Smooth muscle cell (in vitro differentiated cells): ENCODE results near the gene EXOC4. TPM values are rescaled to one million over a fixed set of nuclear protein-coding genes. Genes with fewer than 3 reads are reported as not detected.

Experiments used
- DNase-seq: peaks from one replicate; lab custom pipeline; 2025; ENCODE audit not compliant: unreplicated experiment; lab: John Stamatoyannopoulos, UW
- H2AFZ ChIP-seq: fragments of 200-600 bp; sonication (generic); 2 replicates; pipeline ENCODE4 v1.6.0; 2016; ENCODE audit warnings: antibody characterized with exemption, low read depth, mild to moderate bottlenecking
- H3F3A ChIP-seq: fragments of 200-600 bp; sonication (generic); 2 replicates; pipeline ENCODE4 v1.6.0; 2017; ENCODE audit warnings: antibody characterized with exemption, low read depth
- H3K27ac ChIP-seq: fragments of 200-600 bp; sonication (generic); 2 replicates; pipeline ENCODE4 v1.5.1; 2016; ENCODE audit warnings: low read depth, mild to moderate bottlenecking
- H3K27me3 ChIP-seq: fragments of 200-600 bp; sonication (generic); 2 replicates; pipeline ENCODE4 v1.6.1; 2016; ENCODE audit warnings: low read depth, mild to moderate bottlenecking
- H3K36me3 ChIP-seq: fragments of 200-600 bp; sonication (generic); 2 replicates; pipeline ENCODE4 v1.5.1; 2016; ENCODE audit warnings: low read depth
- H3K4me1 ChIP-seq: fragments of 200-600 bp; sonication (generic); 2 replicates; pipeline ENCODE4 v1.5.1; 2016; ENCODE audit warnings: low read depth
- H3K4me2 ChIP-seq: fragments of 200-600 bp; sonication (generic); 2 replicates; pipeline ENCODE4 v1.6.0; 2016; ENCODE audit warnings: mild to moderate bottlenecking
- H3K4me3 ChIP-seq: fragments of 200-600 bp; sonication (generic); 2 replicates; pipeline ENCODE4 v1.5.1; 2016; ENCODE audit warnings: mild to moderate bottlenecking
- H3K79me2 ChIP-seq: fragments of 200-600 bp; sonication (generic); 2 replicates; pipeline ENCODE4 v1.6.0; 2016; ENCODE audit warnings: low read depth, mild to moderate bottlenecking
- H3K9ac ChIP-seq: fragments of 200-600 bp; sonication (generic); 2 replicates; pipeline ENCODE4 v1.6.0; 2016; ENCODE audit warnings: low read depth
- H3K9me3 ChIP-seq: fragments of 200-600 bp; sonication (generic); replicated peaks from 2 replicates; pipeline ENCODE4 v1.5.1; 2016; ENCODE audit warnings: low read depth
- H4K20me1 ChIP-seq: fragments of 200-600 bp; sonication (generic); 2 replicates; pipeline ENCODE4 v1.6.0; 2016; ENCODE audit warnings: low read depth
- WGBS: methylation state at CpG from one replicate; pipeline ENCODE4 v1.1.7; 2016; ENCODE audit warnings: low lambda C conversion rate; 5-methylcytosine and 5-hydroxymethylcytosine counted together
- microRNA-seq: library from miRNA; unstranded; fragments of <30 nt; microRNA quantifications from one replicate; pipeline ENCODE4, GENCODE V29; 2016; ENCODE audit warnings: borderline number of aligned reads
- polyA plus RNA-seq: library from polyadenylated mRNA; unstranded; fragments of >200 nt; fragmentation: Nextera tagmentation; extraction: Ambion mirVana; gene quantifications from 2 replicates; pipeline ENCODE4 v1.2.1, GENCODE V29; 2016
- small RNA-seq: library from RNA; depleted of rRNA; stranded (forward); fragments of <200 nt; gene quantifications from one replicate; pipeline ENCODE3, GENCODE V24; 2014
- total RNA-seq: library from RNA; depleted of rRNA; stranded (reverse); fragments of >200 nt; gene quantifications from 2 replicates; pipeline ENCODE4 v1.2.3, GENCODE V29; 2014
- TF ChIP-seq, protein P1 (sequence below): fragments of 200-600 bp; sonication (generic); IDR thresholded peaks from 2 replicates; pipeline ENCODE4 v1.5.1; 2017; ENCODE audit warnings: borderline replicate concordance, mild to moderate bottlenecking, antibody characterized with exemption; ENCODE audit not compliant: insufficient read depth, poor library complexity, severe bottlenecking

EXOC4 gene
- total and polyA plus RNA-seq, 2 experiments from 2014 or later, result 21.5 to 47.1 TPM

DNA sequence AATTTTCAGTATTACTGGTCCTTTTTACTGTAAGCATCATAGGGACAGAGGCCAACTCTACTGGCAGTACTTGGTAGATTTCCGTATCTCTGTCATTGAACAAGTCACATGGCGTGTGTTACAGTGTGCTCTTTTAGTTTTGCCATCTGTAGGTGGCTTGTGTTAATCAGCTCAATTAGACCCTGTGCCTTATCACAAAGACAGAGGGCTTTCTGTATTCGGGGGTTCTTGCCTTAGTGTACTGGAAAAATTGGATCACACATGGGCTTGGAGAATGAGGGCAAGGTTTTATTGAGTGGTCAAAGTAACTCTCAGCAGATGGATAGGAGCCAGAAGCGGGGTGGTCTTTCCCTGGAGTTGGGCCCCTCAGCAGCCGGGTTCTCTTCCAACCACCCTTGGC lies 853.0 kb downstream of the EXOC4 start:
- Histone ChIP-seq H3F3A (no peaks in the 10 kb centered on the region), H2AFZ (no peak overlapping the region), H4K20me1 (no peaks in the 10 kb centered on the region), H3K4me2 (no peak overlapping the region), H3K27me3 (no peaks in the 10 kb centered on the region), H3K79me2 (no peaks in the 10 kb centered on the region), H3K9me3 (no peaks in the 10 kb centered on the region), H3K4me1 (no peaks in the 10 kb centered on the region), H3K4me3 (no peak overlapping the region), H3K9ac (no peak overlapping the region), H3K36me3 (no peaks in the 10 kb centered on the region), H3K27ac (no peak overlapping the region)
- TF ChIP-seq, protein P1, sequence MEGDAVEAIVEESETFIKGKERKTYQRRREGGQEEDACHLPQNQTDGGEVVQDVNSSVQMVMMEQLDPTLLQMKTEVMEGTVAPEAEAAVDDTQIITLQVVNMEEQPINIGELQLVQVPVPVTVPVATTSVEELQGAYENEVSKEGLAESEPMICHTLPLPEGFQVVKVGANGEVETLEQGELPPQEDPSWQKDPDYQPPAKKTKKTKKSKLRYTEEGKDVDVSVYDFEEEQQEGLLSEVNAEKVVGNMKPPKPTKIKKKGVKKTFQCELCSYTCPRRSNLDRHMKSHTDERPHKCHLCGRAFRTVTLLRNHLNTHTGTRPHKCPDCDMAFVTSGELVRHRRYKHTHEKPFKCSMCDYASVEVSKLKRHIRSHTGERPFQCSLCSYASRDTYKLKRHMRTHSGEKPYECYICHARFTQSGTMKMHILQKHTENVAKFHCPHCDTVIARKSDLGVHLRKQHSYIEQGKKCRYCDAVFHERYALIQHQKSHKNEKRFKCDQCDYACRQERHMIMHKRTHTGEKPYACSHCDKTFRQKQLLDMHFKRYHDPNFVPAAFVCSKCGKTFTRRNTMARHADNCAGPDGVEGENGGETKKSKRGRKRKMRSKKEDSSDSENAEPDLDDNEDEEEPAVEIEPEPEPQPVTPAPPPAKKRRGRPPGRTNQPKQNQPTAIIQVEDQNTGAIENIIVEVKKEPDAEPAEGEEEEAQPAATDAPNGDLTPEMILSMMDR, result no peak
- no peak for DNase-seq
- WGBS, result 91% methylated on average over 5 of the region's 5 CpGs

DNA sequence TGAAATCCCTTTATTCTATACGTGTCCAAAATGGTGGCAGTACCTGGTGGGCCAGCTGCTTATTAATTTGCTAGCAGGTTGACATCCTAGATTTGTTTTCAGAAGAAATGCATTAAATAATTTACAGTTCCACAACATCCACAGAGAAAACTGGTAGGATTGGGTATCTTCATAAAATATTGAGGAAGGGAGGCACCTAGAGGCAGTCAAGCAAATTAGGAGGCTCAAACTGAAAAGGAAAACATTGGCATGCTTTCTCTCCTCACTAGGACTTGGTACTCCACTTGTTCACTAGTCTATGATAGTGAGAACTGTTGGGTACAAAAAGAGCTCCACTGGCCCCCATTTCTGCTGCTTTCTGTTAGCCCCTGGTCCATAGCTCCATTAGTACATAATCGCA lies 855.9 kb downstream of the EXOC4 start:
- H3K4me3 ChIP-seq, result no peak overlapping the region
- no peak overlapping the region for H3K4me2 ChIP-seq
- no peaks in the 10 kb centered on the region for H3K79me2 ChIP-seq
- H3K27ac ChIP-seq, result no peak overlapping the region
- H4K20me1 ChIP-seq, result no peaks in the 10 kb centered on the region
- TF ChIP-seq, protein P1, result no peak
- H2AFZ ChIP-seq, result no peak overlapping the region
- DNase-seq, result no peak
- H3F3A ChIP-seq, result no peaks in the 10 kb centered on the region
- no peaks in the 10 kb centered on the region for H3K4me1 ChIP-seq
- 92% methylated on average over 2 of the region's 2 CpGs for WGBS
- no peak overlapping the region for H3K9ac ChIP-seq
- H3K9me3 ChIP-seq, result no peaks in the 10 kb centered on the region
- no peaks in the 10 kb centered on the region for H3K36me3 ChIP-seq
- no peaks in the 10 kb centered on the region for H3K27me3 ChIP-seq

DNA sequence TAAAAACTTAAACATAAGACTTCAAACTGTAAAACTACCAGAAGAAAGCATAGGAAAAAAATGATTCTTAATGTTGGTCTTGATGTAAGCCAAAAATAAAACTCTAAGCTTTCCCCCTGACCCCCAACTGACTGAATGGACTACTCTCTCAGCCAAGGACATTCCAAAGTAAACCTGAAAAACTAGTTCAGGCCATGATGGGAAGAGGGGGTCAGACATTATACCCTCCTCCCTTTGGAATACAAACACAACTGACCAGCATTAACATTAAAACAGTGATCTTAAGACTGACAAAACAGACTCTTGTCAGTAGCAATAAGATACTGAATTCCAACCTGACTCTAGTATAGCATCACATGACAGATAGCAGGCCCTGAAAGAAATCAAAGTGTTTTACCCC lies 860.8 kb downstream of the EXOC4 start:
- Histone ChIP-seq H2AFZ (no peak overlapping the region), H3K36me3 (no peaks in the 10 kb centered on the region), H3K4me2 (no peak overlapping the region), H3K9ac (no peak overlapping the region), H3K4me1 (no peaks in the 10 kb centered on the region), H4K20me1 (no peaks in the 10 kb centered on the region), H3K27ac (no peak overlapping the region), H3K4me3 (no peak overlapping the region), H3K27me3 (no peaks in the 10 kb centered on the region), H3K9me3 (no peaks in the 10 kb centered on the region), H3K79me2 (no peaks in the 10 kb centered on the region), H3F3A (no peaks in the 10 kb centered on the region)
- TF ChIP-seq, protein P1, result no peak
- no peak for DNase-seq

DNA sequence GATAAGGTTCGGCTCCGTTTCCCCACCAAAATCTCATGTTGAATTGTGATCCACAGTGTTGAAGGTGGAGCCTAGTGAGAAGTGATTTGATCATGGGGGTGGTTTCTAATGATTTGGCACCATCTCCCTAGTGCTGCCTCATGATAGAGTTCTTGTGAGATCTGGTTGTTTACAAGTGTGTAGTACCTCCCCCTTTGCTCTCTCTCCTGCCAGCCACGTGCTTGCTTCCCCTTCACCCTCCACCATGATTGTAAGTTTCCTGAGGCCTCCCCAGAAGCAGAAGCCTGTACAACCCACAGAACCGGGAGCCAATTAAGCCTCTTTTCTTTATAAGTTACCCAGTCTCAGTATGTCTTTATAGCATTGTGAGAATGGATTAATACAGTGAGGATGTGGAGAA lies 862.1 kb downstream of the EXOC4 start:
- Histone ChIP-seq H3K4me3 (no peak overlapping the region), H3K36me3 (no peaks in the 10 kb centered on the region), H3K27me3 (no peaks in the 10 kb centered on the region), H3K4me1 (no peaks in the 10 kb centered on the region), H3K9ac (no peak overlapping the region), H3K4me2 (no peak overlapping the region), H2AFZ (no peak overlapping the region), H4K20me1 (no peaks in the 10 kb centered on the region), H3F3A (no peaks in the 10 kb centered on the region), H3K27ac (no peak overlapping the region), H3K79me2 (no peaks in the 10 kb centered on the region), H3K9me3 (no peaks in the 10 kb centered on the region)
- WGBS, result 84% methylated on average over 4 of the region's 4 CpGs
- no peak for DNase-seq
- TF ChIP-seq, protein P1, result no peak

Small RNA genes lying within 50 kb of the gene (microRNA-seq; reads per million reads assigned to microRNA genes)
- not detected for gene MIR6133

Small RNA genes lying within 50 kb of the gene (small RNA-seq; reads per million reads assigned to genes)
- not detected for gene MIR6133

Other genes starting within 250 kb of the EXOC4 start
- gene CHCHD3, start 171.0 kb upstream of the EXOC4 start, total RNA-seq, result 49.8 and 80.3 TPM in 2 replicates
- 55.4 and 59.2 TPM in 2 replicates for gene CHCHD3, start 171.0 kb upstream of the EXOC4 start, polyA plus RNA-seq